Breast epithelium (tissue), 3 donors: ENCODE data around the gene MAN2A1.

Experiments used
- CTCF ChIP-seq, 3 donors: fragments of 450-650 bp; IDR thresholded peaks; one replicate each; pipeline ENCODE4 v1.5.1; 2016 to 2017; ENCODE audit warnings: antibody characterized with exemption in 3 of 3, mild to moderate bottlenecking in 3 of 3, moderate library complexity in 3 of 3
- POLR2AphosphoS5 ChIP-seq, 3 donors: sonication (generic); formaldehyde crosslinking; IDR thresholded peaks; one replicate each; pipeline ENCODE4 v1.6.1; 2017; ENCODE audit warnings: antibody characterized with exemption in 3 of 3

DNA sequence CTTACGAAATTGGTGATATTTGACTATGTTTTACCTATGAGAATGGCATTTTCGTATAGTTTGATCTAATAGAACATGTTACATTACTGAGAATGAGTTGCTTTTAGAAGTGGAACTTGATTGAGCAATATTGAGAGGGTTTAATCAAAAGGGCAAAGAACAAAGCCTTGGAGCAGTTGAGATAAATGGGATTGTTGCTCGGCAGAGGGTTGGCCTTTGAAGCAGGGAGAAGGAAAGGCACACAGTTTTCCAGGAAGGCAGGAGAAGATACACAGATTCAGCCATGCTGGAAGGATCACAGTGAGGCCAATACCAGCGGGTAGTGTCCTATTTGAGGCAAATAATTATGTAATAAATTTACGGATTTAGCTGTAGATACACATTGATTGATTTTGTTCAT lies 19.5 kb downstream of the MAN2A1 start:
- TF ChIP-seq CTCF (IDR thresholded peaks at IDR 0.05) (no peak), POLR2AphosphoS5 (IDR thresholded peaks at IDR 0.05) (no peak)
